GM19239 (cell line): ENCODE measurements around the gene MYOT.

Source experiments
- DNase-seq: peaks from one replicate; pipeline ENCODE4 v3.0.0; 2011; ENCODE audit warnings: low spot score; ENCODE audit not compliant: insufficient read length
- FAIRE-seq: peaks from 2 replicates; lab custom pipeline; 2011; peaks lifted over from hg19 to GRCh38; lab: Jason Lieb, UNC

The MYOT gene, protein sequence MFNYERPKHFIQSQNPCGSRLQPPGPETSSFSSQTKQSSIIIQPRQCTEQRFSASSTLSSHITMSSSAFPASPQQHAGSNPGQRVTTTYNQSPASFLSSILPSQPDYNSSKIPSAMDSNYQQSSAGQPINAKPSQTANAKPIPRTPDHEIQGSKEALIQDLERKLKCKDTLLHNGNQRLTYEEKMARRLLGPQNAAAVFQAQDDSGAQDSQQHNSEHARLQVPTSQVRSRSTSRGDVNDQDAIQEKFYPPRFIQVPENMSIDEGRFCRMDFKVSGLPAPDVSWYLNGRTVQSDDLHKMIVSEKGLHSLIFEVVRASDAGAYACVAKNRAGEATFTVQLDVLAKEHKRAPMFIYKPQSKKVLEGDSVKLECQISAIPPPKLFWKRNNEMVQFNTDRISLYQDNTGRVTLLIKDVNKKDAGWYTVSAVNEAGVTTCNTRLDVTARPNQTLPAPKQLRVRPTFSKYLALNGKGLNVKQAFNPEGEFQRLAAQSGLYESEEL

DNA sequence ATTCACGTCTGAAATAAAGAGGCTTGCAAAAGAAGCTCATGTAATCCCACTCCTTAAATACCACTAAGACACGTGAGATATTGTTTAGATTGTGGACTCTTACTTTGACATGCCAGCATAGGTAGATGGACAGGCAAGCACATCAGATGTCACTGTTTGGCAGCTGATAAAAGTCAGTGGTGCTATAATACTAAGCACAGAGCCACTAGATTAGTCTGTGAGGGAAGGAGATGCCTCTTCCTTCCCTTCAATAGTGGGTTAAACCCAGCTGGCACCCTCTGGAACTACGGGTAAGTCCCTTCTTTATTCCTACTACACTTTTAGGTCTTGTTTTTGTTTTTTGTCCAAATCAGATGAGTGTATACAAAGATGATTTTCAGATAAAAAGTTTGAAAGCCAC, at the start of gene MYOT:
Gene MYOT, plus strand, starts transcription at position 197 of the 400 bp plus-strand sequence. CDS start 2,792 bp downstream, outside the sequence.
- DNase-seq (no peak), FAIRE-seq (no peak)

DNA sequence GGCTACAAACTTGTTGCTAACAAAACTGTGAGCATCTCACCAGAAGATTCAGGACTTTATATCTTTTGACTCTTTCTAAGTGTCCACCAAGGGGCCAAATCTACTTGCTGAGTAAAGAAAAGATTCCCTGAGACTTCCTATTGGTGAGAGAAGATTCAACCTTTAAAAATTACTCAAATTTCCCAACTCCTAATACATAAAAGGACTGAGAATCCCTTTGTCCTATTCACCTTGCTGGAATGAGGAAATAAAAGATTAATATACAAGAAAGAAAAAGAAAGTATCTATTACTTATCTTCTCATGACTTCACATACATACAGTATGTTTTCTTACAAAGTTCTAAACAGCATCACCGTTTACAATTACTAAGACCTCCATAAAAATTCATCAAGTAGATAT, 47.9 kb upstream of the MYOT start:
- DNase-seq (no peak), FAIRE-seq (no peak)

DNA sequence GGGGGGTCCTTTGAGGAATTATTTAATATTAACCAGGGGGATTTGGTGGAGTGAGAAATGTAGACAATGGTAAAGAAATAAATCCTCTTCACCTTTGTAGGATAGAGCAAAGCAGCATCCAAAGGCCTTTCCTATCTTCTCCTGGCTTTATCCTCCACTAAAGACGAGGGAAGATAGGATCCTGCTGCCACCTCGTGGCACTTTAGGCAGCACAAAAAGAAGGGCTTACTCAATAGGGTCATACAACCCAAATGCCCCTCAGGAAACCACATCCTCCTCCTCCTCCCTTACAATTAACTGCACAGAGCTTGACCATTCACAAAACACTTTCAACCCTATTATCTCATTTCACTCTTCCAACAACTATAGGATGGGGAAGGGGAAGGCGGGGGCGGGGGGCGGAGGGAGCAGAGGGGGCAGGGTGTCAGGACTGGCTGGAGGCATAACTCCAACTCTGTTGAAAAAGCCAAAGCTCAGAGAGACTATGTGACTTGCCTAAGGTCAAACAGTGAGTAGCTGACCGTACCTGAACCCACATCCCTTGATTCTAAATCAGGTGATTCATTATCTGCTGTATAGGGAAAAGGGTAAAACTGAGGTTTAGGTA, 45.4 kb upstream of the MYOT start:
- DNase-seq (peak; percentile 8), FAIRE-seq (no peak)

DNA sequence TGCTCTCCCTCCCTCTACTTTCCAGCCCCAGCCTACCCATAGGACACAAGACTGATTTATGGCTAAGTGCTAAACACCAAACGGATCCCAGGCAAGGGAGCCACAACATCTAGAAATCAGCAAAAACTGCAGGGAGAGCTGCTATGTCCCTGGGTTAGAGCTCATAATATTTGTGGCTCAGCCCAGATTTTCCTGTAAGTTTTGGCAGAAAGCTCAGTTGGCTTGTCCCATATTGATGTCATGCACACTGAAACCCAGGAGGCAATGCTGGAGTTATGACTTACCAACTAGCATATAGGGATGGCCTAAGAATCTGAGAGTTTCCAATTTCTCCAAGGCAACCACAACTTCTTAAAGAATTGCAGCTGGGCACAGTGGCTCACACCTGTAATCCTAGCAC, 44.7 kb upstream of the MYOT start:
- DNase-seq: no peak
- FAIRE-seq: no peak

DNA sequence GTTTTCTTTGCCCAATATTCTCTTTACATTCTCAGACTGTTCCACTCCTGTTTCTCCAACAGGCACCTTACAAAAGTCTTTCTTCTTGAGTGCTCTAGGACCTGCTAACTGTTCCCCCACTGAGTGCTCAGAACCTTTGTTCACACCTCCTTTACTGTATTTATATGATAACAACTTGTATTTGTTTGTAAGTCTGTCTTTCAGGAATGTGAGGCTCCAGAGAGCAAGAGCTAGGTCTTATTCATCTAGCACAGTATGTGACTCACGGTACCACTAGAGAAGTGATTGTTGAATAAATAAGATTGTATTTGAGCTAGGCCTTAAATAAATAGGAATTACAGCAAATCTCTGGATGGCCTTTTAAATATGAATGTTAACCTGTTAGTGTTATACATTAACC, 42.5 kb upstream of the MYOT start:
- no peak for DNase-seq
- no peak for FAIRE-seq

DNA sequence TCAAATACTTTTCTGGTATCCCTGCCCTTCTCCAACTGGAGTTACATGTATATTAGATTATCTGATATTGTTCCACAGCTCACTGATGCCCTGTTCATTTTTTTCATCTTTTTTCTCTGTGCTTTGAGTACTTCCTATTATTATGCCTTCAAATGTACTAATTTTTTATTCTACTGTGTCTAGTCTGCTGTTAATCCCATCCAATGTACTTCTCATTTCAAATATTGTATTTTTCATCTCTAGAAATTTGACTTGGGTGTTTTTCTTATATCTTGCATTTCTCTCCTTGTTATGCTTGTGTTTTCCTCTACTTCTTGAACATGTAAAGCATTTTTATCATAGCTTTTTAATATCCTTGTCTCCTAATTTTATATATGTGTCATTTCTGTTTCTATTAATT, 41.6 kb upstream of the MYOT start:
- DNase-seq (no peak), FAIRE-seq (no peak)

DNA sequence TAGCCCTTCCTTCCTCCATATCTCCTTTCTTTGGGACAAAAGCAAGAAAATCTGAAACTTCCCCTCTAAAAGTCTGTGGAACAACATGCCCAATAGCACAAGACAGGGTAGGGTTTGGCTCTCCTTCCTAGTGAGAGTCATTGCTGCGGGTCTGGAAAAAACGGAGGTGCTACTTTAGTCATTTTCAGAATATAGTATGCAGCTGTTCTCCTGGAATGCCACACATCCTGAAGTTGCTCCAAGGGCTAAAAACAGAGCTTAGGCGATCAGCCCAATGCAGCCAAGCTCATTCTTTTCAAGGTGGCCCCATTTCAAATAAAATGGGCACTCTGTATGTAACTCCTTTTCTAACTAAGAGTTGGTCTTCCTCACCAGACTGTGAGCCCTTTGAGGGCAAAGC, 39.5 kb upstream of the MYOT start:
- DNase-seq (no peak), FAIRE-seq (no peak)

DNA sequence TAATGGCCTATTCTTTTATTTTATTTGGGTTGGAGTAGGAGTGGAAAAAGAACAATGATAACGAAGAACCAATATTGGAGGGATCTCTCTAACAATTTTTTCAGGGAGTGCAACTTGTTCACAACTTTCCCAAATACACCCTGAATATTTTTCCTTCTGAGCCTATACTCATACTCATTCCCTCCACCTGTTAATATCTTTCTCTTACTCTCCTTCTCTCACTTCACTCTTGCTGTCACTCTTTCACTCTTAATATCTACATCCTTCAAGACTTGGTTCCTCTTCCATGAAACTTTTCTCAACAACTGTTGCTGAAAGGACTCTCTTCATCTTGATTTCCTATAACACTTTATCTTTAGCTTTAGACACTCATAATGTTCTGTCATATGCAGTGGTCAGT, 39.0 kb upstream of the MYOT start:
- DNase-seq (no peak), FAIRE-seq (no peak)

DNA sequence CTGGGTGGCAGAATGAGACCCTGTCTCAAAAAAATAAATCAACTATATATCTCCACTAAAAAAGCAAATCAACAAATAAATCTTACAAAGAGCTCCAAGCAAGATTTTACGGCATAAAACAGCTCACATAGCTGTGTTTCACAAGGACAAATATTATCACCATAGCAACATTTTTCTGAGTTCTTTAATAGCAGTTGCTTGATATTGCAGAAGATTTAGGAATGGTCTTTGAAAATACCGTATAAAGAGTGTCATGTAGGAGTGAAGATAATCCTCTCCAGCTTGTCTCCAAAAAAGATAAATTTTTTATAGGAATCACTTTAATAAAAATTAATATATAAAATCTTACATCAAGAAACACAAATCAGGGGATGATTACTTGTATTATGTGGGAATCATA, 36.6 kb upstream of the MYOT start:
- DNase-seq: no peak
- FAIRE-seq: no peak

DNA sequence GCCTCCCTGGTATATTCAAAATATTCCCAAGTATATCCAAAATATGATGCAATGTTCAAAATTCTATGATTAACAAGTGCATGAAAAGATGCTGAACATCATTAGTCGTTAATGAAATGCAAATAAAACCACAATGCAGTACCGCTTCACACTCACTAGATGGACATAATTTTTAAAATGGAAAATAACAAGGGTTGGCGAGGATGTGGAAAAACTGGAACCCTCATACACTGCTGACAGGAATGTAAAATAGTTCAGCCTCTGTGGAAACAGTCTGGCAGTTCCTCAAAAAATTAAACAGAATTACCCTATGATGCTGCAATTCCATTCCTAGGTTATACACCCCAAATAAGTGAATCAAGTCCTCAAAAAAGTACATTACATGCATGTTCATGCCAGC, 36.1 kb upstream of the MYOT start:
- FAIRE-seq: no peak

DNA sequence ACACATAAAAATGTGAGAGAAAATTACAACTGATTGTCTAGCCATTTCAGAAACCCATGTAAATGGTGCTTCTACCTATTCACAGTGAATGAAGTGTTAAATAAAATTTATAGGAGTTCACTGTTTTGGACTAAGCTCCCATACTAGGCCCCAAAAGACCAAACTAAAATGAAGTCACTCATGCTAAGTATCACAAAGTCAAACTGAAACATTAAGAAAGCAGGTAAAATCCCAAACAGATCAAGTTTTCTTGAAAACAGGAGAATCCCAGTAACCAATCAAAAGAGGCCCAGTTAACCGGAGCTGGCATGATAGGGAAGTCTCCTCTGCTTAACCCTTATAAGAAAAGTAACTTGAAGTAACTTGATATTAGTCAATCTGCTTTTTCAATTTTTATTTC, 35.2 kb upstream of the MYOT start:
- no peak for DNase-seq
- no peak for FAIRE-seq

More for the DNA sequence above, 36.1 kb upstream of the MYOT start:
- DNase-seq: no peak

DNA sequence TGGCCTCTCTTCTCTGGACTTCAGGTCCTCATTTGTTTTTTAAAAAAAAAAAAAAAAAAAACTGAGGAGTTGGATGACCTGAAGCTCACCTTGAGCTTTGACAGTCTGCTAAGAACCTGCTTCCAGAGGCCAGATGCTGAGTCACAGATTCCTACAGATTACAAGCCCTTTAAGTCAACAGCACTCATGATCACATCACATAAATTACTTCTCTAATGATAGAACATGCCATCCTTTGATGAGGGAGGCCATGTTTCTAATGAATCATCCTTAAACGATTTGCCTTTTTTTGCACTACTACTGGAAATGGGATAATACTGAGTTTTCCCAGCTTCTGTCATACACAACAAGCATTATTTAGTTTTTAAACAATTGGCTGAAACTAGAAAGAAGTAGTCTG, 34.2 kb upstream of the MYOT start:
- no peak for FAIRE-seq
- DNase-seq: no peak

DNA sequence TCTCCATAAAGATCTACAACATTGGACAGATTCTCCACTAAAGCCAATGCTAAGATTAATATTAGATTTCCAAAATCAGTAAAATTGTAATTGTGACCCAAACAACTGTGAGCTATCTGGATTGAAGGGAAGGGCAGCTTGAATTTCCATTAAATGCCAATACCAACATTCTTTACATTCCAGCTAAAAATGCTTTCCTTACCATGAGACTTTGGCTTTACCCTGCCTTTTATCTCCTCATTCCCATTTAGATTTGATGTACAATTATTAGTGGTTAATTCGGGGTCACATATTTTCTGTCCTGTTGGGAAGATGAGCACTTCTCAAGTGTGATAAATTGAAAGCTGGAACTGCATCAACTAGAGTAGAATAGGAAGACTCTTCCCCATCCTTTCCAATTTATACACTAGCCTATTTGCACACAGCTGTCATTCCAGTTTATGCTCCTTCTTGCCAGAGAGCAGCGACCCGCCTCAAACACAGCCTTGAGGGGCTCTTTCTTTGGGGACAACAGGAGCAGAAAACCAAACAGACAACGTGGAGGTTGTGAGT, 33.1 kb upstream of the MYOT start:
- FAIRE-seq (no peak), DNase-seq (no peak)

DNA sequence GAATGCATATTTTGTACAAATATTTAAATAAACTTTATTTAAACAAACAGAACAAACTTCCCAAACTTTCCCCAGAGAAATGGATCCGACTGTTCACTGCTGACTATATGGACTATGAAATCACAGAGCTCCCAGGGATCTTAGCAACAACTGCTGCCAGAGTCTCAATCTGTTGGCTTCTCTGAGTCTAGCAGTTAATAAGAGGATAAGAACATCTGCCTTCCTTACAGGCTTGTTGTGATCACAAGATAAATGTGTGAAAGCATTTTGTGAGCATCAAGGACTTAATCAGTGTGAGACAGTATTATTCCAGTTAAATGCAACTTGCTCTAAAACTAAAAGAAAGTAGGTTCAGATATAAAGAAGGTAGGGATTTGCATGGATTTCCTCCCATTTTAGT, 31.4 kb upstream of the MYOT start:
- DNase-seq (no peak), FAIRE-seq (no peak)

DNA sequence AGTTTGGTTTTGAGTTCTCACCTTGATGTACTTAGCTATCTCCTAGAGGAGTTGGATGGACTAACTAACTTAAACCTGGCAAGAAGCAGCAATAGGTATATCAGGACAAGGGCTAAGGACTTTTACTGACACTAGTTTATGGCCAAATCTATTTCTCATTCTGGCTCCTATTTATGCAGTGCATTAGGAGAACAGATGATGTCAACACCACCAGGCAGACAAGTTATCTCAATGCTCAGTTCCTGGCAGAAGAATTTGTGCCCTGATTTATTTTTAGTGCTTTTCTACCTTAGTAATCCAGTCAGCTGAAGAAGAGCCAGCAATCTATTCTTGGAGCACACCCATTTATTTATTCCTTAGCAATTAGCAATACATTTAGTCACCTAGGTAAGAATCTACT, 30.7 kb upstream of the MYOT start:
- DNase-seq (no peak), FAIRE-seq (peak; percentile 35)

DNA sequence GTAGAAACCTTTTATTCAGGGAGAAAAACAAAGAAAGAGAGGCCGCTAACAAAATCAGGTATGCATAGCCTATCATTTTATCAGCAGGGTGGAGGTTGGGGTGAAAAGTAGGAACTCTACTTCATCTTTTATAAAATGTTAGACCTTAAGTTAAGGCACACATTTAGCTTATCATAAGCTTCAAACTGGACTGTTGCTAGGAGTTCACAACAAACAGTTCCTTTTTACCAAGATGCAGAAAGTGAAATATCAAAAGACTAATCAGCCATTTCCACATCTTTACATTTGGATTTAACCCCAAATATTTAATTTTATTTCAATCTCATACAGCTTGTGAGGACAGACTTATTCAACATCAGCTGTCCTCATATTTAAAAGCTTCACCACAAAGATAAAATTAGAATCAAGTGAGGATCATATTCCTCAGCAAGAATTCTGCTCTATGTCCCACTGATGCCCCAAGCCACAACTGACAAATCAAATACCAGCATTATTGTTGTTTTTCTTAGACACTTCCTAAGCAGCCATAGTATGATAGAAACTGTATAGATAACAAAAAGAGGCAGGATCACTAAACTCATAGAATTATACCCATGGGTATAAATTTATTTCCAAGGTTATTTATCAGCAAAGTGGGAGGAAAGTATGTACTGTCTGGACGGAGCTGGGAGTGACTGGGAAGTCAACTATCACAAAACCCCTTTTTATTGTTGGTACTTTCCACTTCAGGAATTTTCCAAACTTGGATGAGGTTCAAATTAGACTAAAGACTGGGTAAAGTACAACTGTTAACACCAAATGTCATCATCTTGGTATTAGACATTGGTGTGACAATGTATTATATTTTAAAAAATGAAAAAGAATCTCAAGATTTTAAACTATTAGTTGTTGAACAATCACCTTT, 29.9 kb upstream of the MYOT start:
- no peak for FAIRE-seq
- DNase-seq: no peak

DNA sequence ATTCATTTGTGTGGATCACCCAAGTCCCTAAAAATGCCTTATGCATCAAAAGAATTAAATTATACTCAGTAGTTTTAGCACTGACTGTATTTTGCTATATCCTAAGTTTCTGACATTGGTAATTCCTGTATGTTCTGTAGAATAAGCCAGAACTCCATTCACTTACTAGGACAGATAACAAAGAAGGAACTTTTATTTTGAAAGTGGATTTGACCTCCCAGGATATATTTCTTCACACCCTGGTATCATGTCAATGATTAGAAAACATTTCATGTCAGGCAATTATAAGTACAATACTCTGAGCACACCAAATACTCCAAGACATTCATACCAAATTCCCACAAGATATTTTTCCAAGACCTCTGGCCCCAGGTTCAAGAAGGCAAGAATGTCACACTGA, 28.7 kb upstream of the MYOT start:
- FAIRE-seq (no peak), DNase-seq (no peak)

DNA sequence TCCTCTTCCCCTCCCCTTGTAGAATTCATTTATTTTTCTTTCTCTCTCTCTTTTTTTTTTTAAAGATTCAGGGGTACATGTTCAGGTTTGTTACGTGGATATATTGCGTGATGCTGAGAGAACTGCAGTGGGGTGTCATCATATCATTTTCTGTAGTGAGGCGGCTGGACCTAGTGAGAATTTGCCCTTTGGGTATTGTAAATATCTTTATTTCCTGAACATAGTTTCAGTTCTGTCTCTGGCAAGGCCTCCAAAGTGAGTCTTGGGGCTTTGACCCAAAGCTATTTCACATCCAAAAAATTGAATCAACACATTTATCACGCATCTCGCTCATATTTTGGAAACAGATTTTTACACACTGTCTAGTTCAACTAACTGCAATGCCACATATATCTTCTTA, 25.4 kb upstream of the MYOT start:
- DNase-seq: no peak
- no peak for FAIRE-seq

DNA sequence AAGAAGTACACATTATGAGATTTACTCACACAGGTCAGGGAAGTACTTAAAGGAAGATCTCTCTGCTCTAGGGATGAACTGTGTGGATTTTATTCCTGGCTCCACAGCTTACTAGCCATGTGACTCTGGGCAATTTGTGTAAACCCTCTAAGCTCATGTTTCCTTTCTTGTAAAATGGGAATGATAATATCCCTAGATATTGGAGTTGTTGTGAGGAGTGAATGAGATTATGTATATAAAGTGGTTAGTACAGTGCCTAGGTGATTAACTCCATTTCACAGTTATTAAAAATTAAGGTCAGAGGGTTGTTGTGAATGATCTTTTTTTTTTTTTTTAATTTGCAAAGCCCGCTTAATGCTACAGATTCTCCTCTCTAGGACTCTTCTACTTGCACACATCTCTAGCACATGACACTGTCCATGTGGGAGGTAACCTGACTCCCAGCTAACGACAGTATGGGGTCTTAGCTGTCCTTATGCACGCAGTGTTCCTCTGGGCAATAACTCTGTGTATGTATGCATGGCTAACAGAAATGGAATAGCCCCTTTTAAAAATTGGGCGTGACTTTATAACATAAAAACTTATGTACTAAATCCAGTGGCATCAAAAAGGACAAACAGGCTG, 23.9 kb upstream of the MYOT start:
- DNase-seq: no peak
- no peak for FAIRE-seq

DNA sequence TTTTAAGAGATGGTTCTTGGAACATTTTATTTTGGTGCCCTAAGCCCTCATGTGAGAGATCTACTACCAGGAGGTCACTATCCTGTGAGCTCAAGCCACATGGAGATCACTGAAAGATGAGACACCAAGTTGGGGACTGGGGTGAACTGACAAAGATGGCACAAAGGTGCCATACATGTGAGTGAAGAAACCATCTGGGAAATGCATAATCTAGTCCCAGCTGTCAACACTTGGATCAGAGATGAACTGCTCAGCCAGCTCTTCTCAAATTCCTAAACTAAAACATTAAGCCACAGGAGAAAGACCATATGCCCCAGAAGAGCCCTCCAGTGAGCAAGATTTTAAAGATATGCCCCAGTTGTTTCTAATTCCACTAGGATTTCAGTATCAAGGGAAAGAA, 22.2 kb upstream of the MYOT start:
- DNase-seq (no peak), FAIRE-seq (no peak)
